ENCODE results near the gene TRIM5. TPM values are rescaled to one million over a fixed set of nuclear protein-coding genes. Genes with fewer than 3 reads are reported as not detected.
"Not testable (repeated sequence)": the region's sequence is repeated elsewhere in the genome, so short reads cannot be mapped to it uniquely, and the experiment has no call there.

The TRIM5 gene
- total RNA-seq, 2 experiments from 2014 or later: 5.9 to 8.0 TPM

DNA sequence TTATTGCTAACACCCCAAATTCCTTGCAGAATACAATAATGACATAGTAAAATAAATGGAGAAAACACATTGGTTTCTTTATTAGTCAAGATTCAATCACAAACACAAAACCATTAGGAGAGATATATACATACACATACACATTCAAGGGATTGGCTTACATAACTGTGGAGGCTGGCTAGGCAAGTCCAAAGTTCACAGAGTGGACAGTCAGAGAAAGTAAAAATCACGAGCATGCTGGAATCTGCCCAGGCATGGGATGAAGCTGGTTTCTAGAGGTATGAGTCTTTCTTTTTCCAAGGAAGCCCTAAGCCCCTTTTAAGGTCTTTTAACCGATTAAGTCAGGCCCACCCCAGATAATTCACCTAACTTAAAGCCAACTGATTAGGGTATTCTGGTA lies 37.7 kb upstream of the TRIM5 start:
- no peaks in the 10 kb centered on the region for H3K27me3 ChIP-seq (ENCODE audit: control insufficient read depth in 1 of 2, insufficient read depth in 2 of 2, low read length in 2 of 2)
- H3K36me3 Mint-ChIP-seq (ENCODE audit: low read depth): peaks cover 13% of the 10 kb centered on the region
- H3K4me1 ChIP-seq (ENCODE audit: insufficient read depth, low read length): no peaks in the 10 kb centered on the region
- no peak for TF ChIP-seq CTCF (IDR thresholded peaks at IDR 0.05)
- H3K9me3 Mint-ChIP-seq: no peaks in the 10 kb centered on the region
- no peak overlapping the region for H3K4me3 Mint-ChIP-seq
- CTCF ChIA-PET: no interaction called here
- no peaks in the 10 kb centered on the region for H3K27me3 Mint-ChIP-seq
- H3K27ac ChIP-seq (ENCODE audit: low read depth in 1 of 2, low read length in 2 of 2): no peak overlapping the region
- ATAC-seq (ENCODE audit: poor library complexity) (no peak), DNase-seq (no peak)
- no peak overlapping the region for H3K27ac Mint-ChIP-seq
- peaks cover 2% of the 10 kb centered on the region for H3K36me3 ChIP-seq (ENCODE audit: insufficient read depth, low read length)
- POLR2A ChIA-PET: no interaction called here
- H3K4me3 ChIP-seq (ENCODE audit: low read length): no peak overlapping the region
- no peaks in the 10 kb centered on the region for H3K9me3 ChIP-seq (ENCODE audit: control insufficient read depth in 1 of 2, insufficient read depth in 1 of 2, low read length in 2 of 2)
- intact Hi-C loops (cut with DNase I, micrococcal nuclease): loop anchor here in 1 of 2 experiments (10.0 kb wide), 1 partner anchor 238 kb away; the partner anchor contains the start of gene OR52D1
- H3K4me1 Mint-ChIP-seq (ENCODE audit: low read depth): no peaks in the 10 kb centered on the region

DNA sequence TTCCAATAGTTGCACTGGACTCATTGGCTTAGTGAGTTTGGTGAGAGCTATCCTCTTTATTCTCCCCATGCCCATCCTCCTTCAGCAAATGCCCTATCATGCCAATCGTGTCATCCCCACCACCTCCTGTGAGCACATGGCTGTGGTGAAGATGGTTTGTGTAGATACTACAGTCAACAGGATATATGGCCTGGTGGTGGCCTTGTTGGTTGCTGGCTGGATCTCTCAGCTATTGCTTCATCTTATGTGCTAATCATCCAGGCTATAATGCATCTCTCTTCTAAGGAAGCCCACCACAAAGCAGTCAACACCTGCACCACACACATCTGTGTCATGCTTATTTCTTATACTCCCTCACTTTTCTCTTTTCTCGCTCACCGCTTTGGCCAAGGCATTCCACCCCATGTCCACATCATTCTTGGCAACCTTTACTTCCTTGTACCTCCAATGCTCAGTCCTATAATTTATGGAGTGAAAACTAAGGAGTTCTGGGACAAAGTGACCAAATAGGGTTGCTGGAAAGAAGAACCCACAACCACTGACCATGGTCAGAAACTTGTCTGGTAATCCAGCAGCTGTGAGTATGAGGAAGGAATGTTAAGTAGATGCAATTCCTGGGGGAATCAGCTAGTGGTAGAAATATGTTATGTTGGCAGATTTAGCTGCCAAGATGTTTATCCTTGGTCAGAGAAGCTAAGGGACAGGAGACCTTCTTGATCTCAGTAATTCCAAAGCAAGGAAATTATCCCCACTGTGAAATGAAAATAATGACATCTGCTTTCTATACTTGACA lies 35.0 kb upstream of the TRIM5 start:
- peaks cover 14% of the 10 kb centered on the region for H3K36me3 Mint-ChIP-seq (ENCODE audit: low read depth)
- CTCF ChIA-PET: no interaction called here
- Histone ChIP-seq H3K27ac (ENCODE audit: low read depth in 1 of 2, low read length in 2 of 2) (no peak overlapping the region), H3K4me3 (ENCODE audit: low read length) (no peak overlapping the region), H3K9me3 (ENCODE audit: control insufficient read depth in 1 of 2, insufficient read depth in 1 of 2, low read length in 2 of 2) (no peaks in the 10 kb centered on the region), H3K27me3 (ENCODE audit: control insufficient read depth in 1 of 2, insufficient read depth in 2 of 2, low read length in 2 of 2) (no peaks in the 10 kb centered on the region), H3K36me3 (ENCODE audit: insufficient read depth, low read length) (peaks cover 2% of the 10 kb centered on the region), H3K4me1 (ENCODE audit: insufficient read depth, low read length) (no peaks in the 10 kb centered on the region)
- H3K9me3 Mint-ChIP-seq: no peaks in the 10 kb centered on the region
- TF ChIP-seq CTCF (IDR thresholded peaks at IDR 0.05): no peak
- intact Hi-C loops (cut with DNase I, micrococcal nuclease): loop anchor here in 1 of 2 experiments (10.0 kb wide), 1 partner anchor 235 kb away; the partner anchor contains the start of gene OR52D1
- no peak overlapping the region for H3K27ac Mint-ChIP-seq
- no peak for ATAC-seq (ENCODE audit: poor library complexity)
- DNase-seq: no peak
- no peaks in the 10 kb centered on the region for H3K27me3 Mint-ChIP-seq
- H3K4me1 Mint-ChIP-seq (ENCODE audit: low read depth): no peaks in the 10 kb centered on the region
- H3K4me3 Mint-ChIP-seq: no peak overlapping the region
- POLR2A ChIA-PET: interaction anchor here (0.8 to 1.0 kb wide), 2 partner anchors 30 to 35 kb away, joined by 3 read pairs; partner anchors contain the start of gene TRIM5

- H3K36me3 Mint-ChIP-seq (ENCODE audit: low read depth): peaks cover 19% of the 10 kb centered on the region
- H3K4me3 Mint-ChIP-seq; H3K9me3 Mint-ChIP-seq; POLR2A ChIA-PET; H3K4me3 ChIP-seq (ENCODE audit: low read length); CTCF ChIA-PET; H3K27ac ChIP-seq (ENCODE audit: low read depth in 1 of 2, low read length in 2 of 2); H3K9me3 ChIP-seq (ENCODE audit: control insufficient read depth in 1 of 2, insufficient read depth in 1 of 2, low read length in 2 of 2); H3K36me3 ChIP-seq (ENCODE audit: insufficient read depth, low read length); H3K27me3 ChIP-seq (ENCODE audit: control insufficient read depth in 1 of 2, insufficient read depth in 2 of 2, low read length in 2 of 2); H3K27ac Mint-ChIP-seq; ATAC-seq (ENCODE audit: poor library complexity); DNase-seq; intact Hi-C loops (cut with DNase I, micrococcal nuclease); H3K27me3 Mint-ChIP-seq; H3K4me1 ChIP-seq (ENCODE audit: insufficient read depth, low read length); H3K4me1 Mint-ChIP-seq (ENCODE audit: low read depth): not testable (repeated sequence)
Observed at GRCh38 chr11:5716518-5716917, 31.6 kb upstream of the TRIM5 start.
